Measurements from ENCODE around the gene USH1C. TPM values are rescaled to one million over a fixed set of nuclear protein-coding genes. Genes with fewer than 3 reads are reported as not detected.

USH1C gene
- total RNA-seq, 3 donors from 2014 or later: 81.7 to 229 (median 141) TPM

DNA sequence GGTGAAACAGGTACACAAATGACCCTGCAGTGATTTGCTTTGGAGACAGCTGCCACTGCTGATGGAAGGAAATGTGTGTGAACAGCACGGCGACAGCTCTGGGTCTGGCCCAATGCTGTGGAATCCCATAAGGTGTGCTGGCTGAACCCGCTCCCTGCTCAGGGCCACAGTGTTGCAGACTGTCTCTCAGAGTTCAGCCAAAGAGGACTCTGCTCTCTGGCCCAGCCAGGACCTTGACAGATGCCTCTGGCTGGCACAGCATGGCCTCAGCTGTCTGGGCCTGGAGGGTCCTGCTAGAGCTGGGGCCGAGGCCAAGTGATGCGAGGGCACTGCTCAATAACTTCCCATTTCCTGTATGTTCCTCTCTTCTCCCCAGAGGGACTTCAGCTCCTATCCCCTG lies 62.3 kb downstream of the USH1C start:
- Histone ChIP-seq H3K9me3 (no peaks in the 10 kb centered on the region), H3K4me1 (ENCODE audit: low read depth) (peaks cover 4% of the 10 kb centered on the region), H3K4me3 (no peak overlapping the region), H3K36me3 (ENCODE audit: low read depth) (no peaks in the 10 kb centered on the region)
- intact Hi-C loops (cut with DNase I, micrococcal nuclease): no loop called here
- no peak for TF ChIP-seq CTCF (IDR thresholded peaks at IDR 0.05)
- no peak for ATAC-seq
- DNase-seq: no peak

DNA sequence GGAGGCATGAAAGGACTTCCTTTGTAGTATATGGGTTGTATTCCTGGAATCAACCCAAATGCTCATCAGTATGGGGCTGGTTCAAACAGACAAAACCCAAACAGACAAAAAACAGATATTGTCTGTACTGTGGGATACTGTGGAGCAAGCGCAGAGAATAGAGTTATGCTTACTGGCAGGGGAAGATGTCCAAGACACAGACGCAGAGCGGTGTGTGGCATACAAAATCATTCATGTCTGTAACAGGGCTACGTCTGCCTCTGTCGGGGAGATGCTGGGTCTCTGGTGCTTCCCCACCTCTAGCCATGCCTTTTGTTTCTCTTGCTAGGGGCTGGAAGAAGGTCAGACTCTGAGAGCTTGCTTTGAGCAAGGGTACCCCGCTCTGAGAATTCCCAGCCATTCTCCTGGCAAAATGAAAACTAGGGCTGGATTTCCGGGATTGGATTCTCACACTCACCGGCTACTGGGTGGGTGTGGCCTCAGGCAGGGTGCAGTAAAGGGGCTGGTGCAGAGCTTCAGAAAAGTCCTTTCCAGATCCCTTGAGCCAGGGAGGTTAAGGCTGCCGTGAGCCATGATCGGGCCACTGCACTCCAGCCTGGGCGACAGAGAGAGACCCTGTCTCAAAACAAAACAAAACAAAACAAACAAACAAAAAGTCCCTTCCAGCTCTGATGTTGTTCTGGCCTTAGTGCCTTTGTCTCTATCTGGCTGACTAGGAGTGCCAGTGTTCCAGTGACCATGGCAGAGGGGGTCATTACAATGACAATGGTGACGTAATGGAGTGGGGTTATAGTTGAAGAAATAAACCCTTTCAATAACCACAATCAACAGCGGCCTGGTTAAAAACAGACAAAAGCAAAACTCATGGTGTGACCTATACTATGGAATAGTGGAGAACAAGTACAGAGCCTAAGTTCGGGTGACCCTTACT lies 64.7 kb downstream of the USH1C start:
- intact Hi-C loops (cut with DNase I, micrococcal nuclease): no loop called here
- no peak overlapping the region for H3K4me3 ChIP-seq
- no peak for TF ChIP-seq CTCF (IDR thresholded peaks at IDR 0.05)
- H3K9me3 ChIP-seq: no peaks in the 10 kb centered on the region
- peak; percentile 75 for ATAC-seq
- no peaks in the 10 kb centered on the region for H3K36me3 ChIP-seq (ENCODE audit: low read depth)
- DNase-seq: peak in 2 of 3 donors; percentile 39 to 78
- H3K4me1 ChIP-seq (ENCODE audit: low read depth): peaks cover 9% of the 10 kb centered on the region

DNA sequence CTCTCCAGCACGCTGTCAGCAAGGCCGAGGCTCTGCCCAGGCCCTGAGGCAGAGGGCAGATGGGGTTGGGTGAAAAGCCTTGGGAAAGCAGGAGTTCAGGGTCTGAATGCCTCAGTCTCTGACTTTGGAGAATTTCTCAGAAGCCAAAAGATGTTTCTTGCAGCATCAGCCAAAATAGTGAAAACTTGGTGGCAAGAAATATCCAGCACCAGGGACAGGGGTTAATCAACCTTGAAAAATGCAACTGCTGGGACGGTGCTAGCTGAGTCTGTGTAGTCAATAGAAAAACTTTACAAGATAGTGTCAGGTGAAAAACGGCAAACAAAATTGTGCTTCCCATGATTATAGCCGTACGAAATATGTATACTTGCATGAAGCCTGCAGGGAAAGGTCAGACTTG lies 66.1 kb downstream of the USH1C start:
- H3K4me1 ChIP-seq (ENCODE audit: low read depth): peaks cover 9% of the 10 kb centered on the region

DNA sequence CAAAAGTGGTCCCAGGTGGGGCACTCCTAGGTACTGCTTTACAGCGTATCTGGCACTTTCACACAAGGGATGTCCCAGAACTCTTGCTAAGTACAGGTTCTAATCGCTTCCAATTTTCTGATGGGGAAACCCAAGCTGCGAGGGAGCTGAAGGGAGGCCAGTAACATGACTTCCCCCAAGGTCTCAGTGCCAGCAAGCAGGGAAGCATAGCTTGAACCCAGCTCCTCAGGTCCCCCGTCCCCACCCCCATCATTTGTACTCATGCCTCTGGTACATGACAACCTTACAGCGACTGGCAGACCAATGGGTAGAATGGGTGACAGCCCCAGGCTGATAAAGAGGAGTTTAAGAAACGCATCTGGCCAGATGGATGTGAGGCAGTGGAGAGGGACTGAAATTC lies 66.9 kb downstream of the USH1C start:
- peaks cover 9% of the 10 kb centered on the region for H3K4me1 ChIP-seq (ENCODE audit: low read depth)
- DNase-seq (no peak), ATAC-seq (no peak)
- no peak overlapping the region for H3K4me3 ChIP-seq
- no peaks in the 10 kb centered on the region for H3K9me3 ChIP-seq
- no peak for TF ChIP-seq CTCF (IDR thresholded peaks at IDR 0.05)
- H3K36me3 ChIP-seq (ENCODE audit: low read depth): no peaks in the 10 kb centered on the region
- intact Hi-C loops (cut with DNase I, micrococcal nuclease): no loop called here

More for the DNA sequence above, 66.1 kb downstream of the USH1C start:
- no peak for TF ChIP-seq CTCF (IDR thresholded peaks at IDR 0.05)
- Histone ChIP-seq H3K9me3 (no peaks in the 10 kb centered on the region), H3K36me3 (ENCODE audit: low read depth) (no peaks in the 10 kb centered on the region), H3K4me3 (no peak overlapping the region)
- intact Hi-C loops (cut with DNase I, micrococcal nuclease): no loop called here
- ATAC-seq (no peak), DNase-seq (no peak)

- intact Hi-C loops (cut with DNase I, micrococcal nuclease): no loop called here
Measured at GRCh38 chr11:17477084-17477333, 67.2 kb downstream of the USH1C start.

More at GRCh38 chr11:17477084-17477333, 67.2 kb downstream of the USH1C start:
- Histone ChIP-seq H3K4me1 (ENCODE audit: low read depth) (peaks cover 9% of the 10 kb centered on the region), H3K9me3 (no peaks in the 10 kb centered on the region), H3K36me3 (ENCODE audit: low read depth) (no peaks in the 10 kb centered on the region), H3K4me3 (no peak overlapping the region)
- DNase-seq (no peak), ATAC-seq (no peak)
- no peak for TF ChIP-seq CTCF (IDR thresholded peaks at IDR 0.05)
